Liver (tissue), 9 donors: ENCODE results near the gene BAMBI. TPM values are rescaled to one million over a fixed set of nuclear protein-coding genes. Genes with fewer than 3 reads are reported as not detected.

Experiments
- DNase-seq: peaks from one replicate; pipeline ENCODE4 v3.0.0-alpha.2; 2017; ENCODE audit warnings: low spot score
- H3K27ac ChIP-seq, 2 donors: one replicate each; pipeline ENCODE4 v1.7.0; 2013; ENCODE audit warnings: inconsistent platforms in 2 of 2, low read length in 2 of 2, control low read depth in 1 of 2, low read depth in 1 of 2, mild to moderate bottlenecking in 1 of 2
- H3K27me3 ChIP-seq, 4 donors: one replicate each; pipeline versions ENCODE4 v1.6.1 to v1.7.0; 2013; ENCODE audit warnings: low read length in 3 of 4, inconsistent platforms in 1 of 4, mild to moderate bottlenecking in 1 of 4, moderate library complexity in 1 of 4; ENCODE audit not compliant: control insufficient read depth in 4 of 4, insufficient read depth in 4 of 4
- H3K36me3 ChIP-seq, 4 donors: one replicate each; pipeline versions ENCODE4 v1.6.1 to v1.7.0; 2013; ENCODE audit warnings: low read length in 3 of 4, mild to moderate bottlenecking in 3 of 4, low read depth in 1 of 4, moderate library complexity in 1 of 4; ENCODE audit not compliant: control insufficient read depth in 4 of 4, insufficient read depth in 3 of 4
- H3K4me1 ChIP-seq, 4 donors: one replicate each; pipeline versions ENCODE4 v1.6.1 to v1.7.0; 2013; ENCODE audit warnings: low read length in 3 of 4, mild to moderate bottlenecking in 3 of 4, moderate library complexity in 1 of 4; ENCODE audit not compliant: control insufficient read depth in 4 of 4, insufficient read depth in 4 of 4
- H3K4me3 ChIP-seq, 3 donors: one replicate each; pipeline versions ENCODE4 v1.6.1 to v1.7.0; 2013; ENCODE audit warnings: low read length in 3 of 3, control low read depth in 1 of 3, low read depth in 1 of 3, mild to moderate bottlenecking in 1 of 3
- H3K9ac ChIP-seq, 2 donors: one replicate each; pipeline ENCODE4 v1.7.0; 2013; ENCODE audit warnings: low read length in 2 of 2, mild to moderate bottlenecking in 2 of 2, moderate library complexity in 2 of 2, control low read depth in 1 of 2, low read depth in 1 of 2
- H3K9me3 ChIP-seq, 4 donors: one replicate each; pipeline versions ENCODE4 v1.6.1 to v1.7.0; 2013; ENCODE audit warnings: low read length in 3 of 4; ENCODE audit not compliant: control insufficient read depth in 4 of 4
- CTCF ChIP-seq: fragments of 150-350 bp; IDR thresholded peaks from 2 replicates; pipeline ENCODE4 v1.5.1; 2017; ENCODE audit warnings: improper control_type of control experiment, low read depth, low read length; ENCODE audit not compliant: missing input control
- EGR1 ChIP-seq, 2 donors: IDR thresholded peaks; 2 replicates each; pipeline ENCODE4 v1.6.1; 2016 to 2018; ENCODE audit warnings: antibody characterized with exemption in 2 of 2, low read depth in 2 of 2
- FOXA1 ChIP-seq: IDR thresholded peaks from 2 replicates; pipeline ENCODE4 v1.6.1; 2016; ENCODE audit warnings: antibody characterized with exemption
- FOXA2 ChIP-seq: IDR thresholded peaks from 2 replicates; pipeline ENCODE4 v1.6.1; 2016; ENCODE audit warnings: antibody characterized with exemption
- GABPA ChIP-seq, 2 donors: IDR thresholded peaks in 1 of 2; conservative IDR thresholded peaks in 1 of 2; 2 replicates each; pipeline ENCODE4 v1.6.1; 2016; ENCODE audit warnings: antibody characterized with exemption in 2 of 2, mild to moderate bottlenecking in 1 of 2, moderate library complexity in 1 of 2
- HNF4A ChIP-seq, 2 donors: conservative IDR thresholded peaks; 2 replicates each; pipeline ENCODE4 v1.6.1; 2016; ENCODE audit warnings: antibody characterized with exemption in 2 of 2, mild to moderate bottlenecking in 2 of 2
- HNF4G ChIP-seq: IDR thresholded peaks from 2 replicates; pipeline ENCODE4 v1.6.1; 2016; ENCODE audit warnings: antibody characterized with exemption
- MAX ChIP-seq: IDR thresholded peaks from 2 replicates; pipeline ENCODE4 v1.6.1; 2016; ENCODE audit warnings: antibody characterized with exemption
- NR2F2 ChIP-seq: IDR thresholded peaks from 2 replicates; pipeline ENCODE4 v1.6.1; 2016; ENCODE audit warnings: antibody characterized with exemption
- REST ChIP-seq: IDR thresholded peaks from 2 replicates; pipeline ENCODE4 v1.6.1; 2016; ENCODE audit warnings: antibody characterized with exemption, mild to moderate bottlenecking
- RXRA ChIP-seq, 2 donors: IDR thresholded peaks; 2 replicates each; pipeline ENCODE4 v1.6.1; 2017 to 2018; ENCODE audit warnings: antibody characterized with exemption in 2 of 2, mild to moderate bottlenecking in 1 of 2
- SP1 ChIP-seq: IDR thresholded peaks from 2 replicates; pipeline ENCODE4 v1.6.1; 2018; ENCODE audit warnings: antibody characterized with exemption, mild to moderate bottlenecking
- TAF1 ChIP-seq: conservative IDR thresholded peaks from 2 replicates; pipeline ENCODE4 v1.6.1; 2016; ENCODE audit warnings: antibody characterized with exemption, mild to moderate bottlenecking
- ZBTB33 ChIP-seq: IDR thresholded peaks from 2 replicates; pipeline ENCODE4 v1.6.1; 2016; ENCODE audit warnings: antibody characterized with exemption
- WGBS: extraction: QIAGEN DNeasy Blood & Tissue Kit; methylation state at CpG from one replicate; pipeline ENCODE4 v1.1.7; 2013; 5-methylcytosine and 5-hydroxymethylcytosine counted together
- polyA plus RNA-seq, 2 donors: library from polyadenylated mRNA; stranded (reverse) in 1 of 2; unstranded in 1 of 2; fragments of 200-250 nt in 1 of 2; fragments of >200 nt in 1 of 2; fragmentation: Nextera tagmentation in 1 of 2; extraction: Ambion mirVana in 1 of 2; gene quantifications; one replicate each; pipeline versions ENCODE4 v1.2.1 to v1.2.3, GENCODE V29; 2013 to 2015
- total RNA-seq, 2 donors: library from RNA; depleted of rRNA; stranded (reverse); fragments of >200 nt; gene quantifications; one replicate each; pipeline ENCODE4 v1.2.3, GENCODE V29; 2014
- TF ChIP-seq, protein P1 (sequence below): IDR thresholded peaks from 2 replicates; pipeline ENCODE4 v1.6.1; 2016; ENCODE audit warnings: antibody characterized with exemption
- donor health status: healthy.
- donor health status: healthy.
- donor health status: healthy.
- donor health status: healthy.
- donor health status: healthy.

The BAMBI gene
- total and polyA plus RNA-seq, 4 donors = 4.6 to 10.6 (median 5.1) TPM

- Histone ChIP-seq H3K36me3 (no peaks in the 10 kb centered on the region), H3K9me3 (no peaks in the 10 kb centered on the region), H3K27me3 (no peaks in the 10 kb centered on the region), H3K4me3 (peak overlapping the region in 1 of 3 donors; percentile 57), H3K27ac (no peak overlapping the region), H3K9ac (no peak overlapping the region), H3K4me1 (peaks cover 0 to 12% (median 7%) of the 10 kb centered on the region in 4 donors)
- WGBS = 75% methylated on average over 11 of the region's 11 CpGs
- DNase-seq = no peak
- TF ChIP-seq, protein P1, sequence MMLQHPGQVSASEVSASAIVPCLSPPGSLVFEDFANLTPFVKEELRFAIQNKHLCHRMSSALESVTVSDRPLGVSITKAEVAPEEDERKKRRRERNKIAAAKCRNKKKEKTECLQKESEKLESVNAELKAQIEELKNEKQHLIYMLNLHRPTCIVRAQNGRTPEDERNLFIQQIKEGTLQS = no peak
- TF ChIP-seq FOXA2 = no peak
- no peak for TF ChIP-seq TAF1
- TF ChIP-seq HNF4G = no peak
- no peak for TF ChIP-seq GABPA (IDR thresholded peaks at IDR 0.05 in 1 of 2, conservative IDR thresholded peaks at IDR 0.05 in 1 of 2)
- no peak for TF ChIP-seq FOXA1
- no peak for TF ChIP-seq ZBTB33
- no peak for TF ChIP-seq CTCF
- no peak for TF ChIP-seq HNF4A (conservative IDR thresholded peaks at IDR 0.05)
- no peak for TF ChIP-seq RXRA (IDR thresholded peaks at IDR 0.05)
- no peak for TF ChIP-seq EGR1 (IDR thresholded peaks at IDR 0.05; ENCODE audit: low read depth in 2 of 2)
- TF ChIP-seq SP1 = no peak
- no peak for TF ChIP-seq NR2F2
- no peak for TF ChIP-seq REST
- no peak for TF ChIP-seq MAX
Measured at GRCh38 chr10:28721318-28721951, 44.1 kb downstream of the BAMBI start.
